ENCODE measurements around the gene PHIP.

The PHIP gene

GRCh38 chr6:79079561-79080041 is 1.5 kb upstream of the PHIP start:
- peak overlapping the region; percentile 93 for H3K4me3 Mint-ChIP-seq
- peak overlapping the region; percentile 96 for H3K27ac Mint-ChIP-seq
- DNase-seq (ENCODE audit: low spot score) = no peak
- H3K9me3 Mint-ChIP-seq = no peaks in the 10 kb centered on the region
- H3K4me1 Mint-ChIP-seq (ENCODE audit: low read depth) = peaks cover 35% of the 10 kb centered on the region
- H3K36me3 Mint-ChIP-seq (ENCODE audit: low read depth) = peaks cover 14% of the 10 kb centered on the region
- peaks cover 29% of the 10 kb centered on the region for H3K27me3 Mint-ChIP-seq (ENCODE audit: low read depth)

- H3K9me3 Mint-ChIP-seq = no peaks in the 10 kb centered on the region
- H3K36me3 Mint-ChIP-seq (ENCODE audit: low read depth) = peaks cover 20% of the 10 kb centered on the region
- H3K27ac Mint-ChIP-seq = peak overlapping the region; percentile 96
- DNase-seq (ENCODE audit: low spot score) = no peak
- H3K4me1 Mint-ChIP-seq (ENCODE audit: low read depth) = peaks cover 42% of the 10 kb centered on the region
- peak overlapping the region; percentile 93 for H3K4me3 Mint-ChIP-seq
- peaks cover 15% of the 10 kb centered on the region for H3K27me3 Mint-ChIP-seq (ENCODE audit: low read depth)
Measured at GRCh38 chr6:79077715-79078074, 359 bp downstream of the PHIP start.

GRCh38 chr6:79076782-79077641 is 1.0 kb downstream of the PHIP start:
- Mint-ChIP-seq H3K36me3 (ENCODE audit: low read depth) (peaks cover 20% of the 10 kb centered on the region), H3K27ac (peak overlapping the region; percentile 92), H3K4me1 (ENCODE audit: low read depth) (peaks cover 46% of the 10 kb centered on the region), H3K27me3 (ENCODE audit: low read depth) (peaks cover 10% of the 10 kb centered on the region), H3K9me3 (no peaks in the 10 kb centered on the region), H3K4me3 (peak overlapping the region; percentile 85)
- peak; percentile 92 for DNase-seq (ENCODE audit: low spot score)

GRCh38 chr6:79076160-79076559 is 1.9 kb downstream of the PHIP start:
- Mint-ChIP-seq H3K27me3 (ENCODE audit: low read depth) (peaks cover 6% of the 10 kb centered on the region), H3K9me3 (no peaks in the 10 kb centered on the region), H3K36me3 (ENCODE audit: low read depth) (peaks cover 21% of the 10 kb centered on the region), H3K4me1 (ENCODE audit: low read depth) (peaks cover 45% of the 10 kb centered on the region), H3K27ac (peak overlapping the region; percentile 83), H3K4me3 (peak overlapping the region; percentile 85)
- DNase-seq (ENCODE audit: low spot score) = no peak

- Mint-ChIP-seq H3K9me3 (no peaks in the 10 kb centered on the region), H3K27me3 (ENCODE audit: low read depth) (no peaks in the 10 kb centered on the region), H3K4me1 (ENCODE audit: low read depth) (peaks cover 46% of the 10 kb centered on the region), H3K36me3 (ENCODE audit: low read depth) (peaks cover 27% of the 10 kb centered on the region), H3K4me3 (peak overlapping the region; percentile 12), H3K27ac (no peak overlapping the region)
- DNase-seq (ENCODE audit: low spot score) = no peak
Measured at GRCh38 chr6:79073888-79074287, 4.2 kb downstream of the PHIP start.

- Mint-ChIP-seq H3K36me3 (ENCODE audit: low read depth) (peaks cover 27% of the 10 kb centered on the region), H3K27ac (no peak overlapping the region)
Measured at GRCh38 chr6:79072640-79073181, 5.3 kb downstream of the PHIP start.

GRCh38 chr6:79071547-79071946 is 6.5 kb downstream of the PHIP start:
- no peaks in the 10 kb centered on the region for H3K27me3 Mint-ChIP-seq (ENCODE audit: low read depth)
- no peak overlapping the region for H3K4me3 Mint-ChIP-seq
- H3K36me3 Mint-ChIP-seq (ENCODE audit: low read depth) = peaks cover 25% of the 10 kb centered on the region
- H3K9me3 Mint-ChIP-seq = no peaks in the 10 kb centered on the region
- DNase-seq (ENCODE audit: low spot score) = no peak
- peaks cover 46% of the 10 kb centered on the region for H3K4me1 Mint-ChIP-seq (ENCODE audit: low read depth)
- H3K27ac Mint-ChIP-seq = no peak overlapping the region

More at GRCh38 chr6:79072640-79073181, 5.3 kb downstream of the PHIP start:
- Mint-ChIP-seq H3K27me3 (ENCODE audit: low read depth) (no peaks in the 10 kb centered on the region), H3K4me1 (ENCODE audit: low read depth) (peaks cover 46% of the 10 kb centered on the region), H3K4me3 (no peak overlapping the region), H3K9me3 (no peaks in the 10 kb centered on the region)
- no peak for DNase-seq (ENCODE audit: low spot score)

- DNase-seq (ENCODE audit: low spot score) = no peak
- no peak overlapping the region for H3K27ac Mint-ChIP-seq
- H3K27me3 Mint-ChIP-seq (ENCODE audit: low read depth) = no peaks in the 10 kb centered on the region
- no peaks in the 10 kb centered on the region for H3K9me3 Mint-ChIP-seq
- peaks cover 35% of the 10 kb centered on the region for H3K4me1 Mint-ChIP-seq (ENCODE audit: low read depth)
- H3K36me3 Mint-ChIP-seq (ENCODE audit: low read depth) = peaks cover 20% of the 10 kb centered on the region
- no peak overlapping the region for H3K4me3 Mint-ChIP-seq
Measured at GRCh38 chr6:79070206-79070825, 7.7 kb downstream of the PHIP start.

GRCh38 chr6:79066828-79067227 is 11.2 kb downstream of the PHIP start:
- H3K36me3 Mint-ChIP-seq (ENCODE audit: low read depth) = peaks cover 7% of the 10 kb centered on the region
- no peaks in the 10 kb centered on the region for H3K9me3 Mint-ChIP-seq
- no peak overlapping the region for H3K4me3 Mint-ChIP-seq
- H3K27ac Mint-ChIP-seq = no peak overlapping the region
- H3K4me1 Mint-ChIP-seq (ENCODE audit: low read depth) = peaks cover 11% of the 10 kb centered on the region
- no peaks in the 10 kb centered on the region for H3K27me3 Mint-ChIP-seq (ENCODE audit: low read depth)
- DNase-seq (ENCODE audit: low spot score) = no peak

- DNase-seq (ENCODE audit: low spot score) = no peak
- no peaks in the 10 kb centered on the region for H3K9me3 Mint-ChIP-seq
Measured at GRCh38 chr6:79066330-79066729, 11.7 kb downstream of the PHIP start.

GRCh38 chr6:79065232-79065631 is 12.8 kb downstream of the PHIP start:
- H3K4me3 Mint-ChIP-seq = no peak overlapping the region
- H3K9me3 Mint-ChIP-seq = no peaks in the 10 kb centered on the region

More at GRCh38 chr6:79066330-79066729, 11.7 kb downstream of the PHIP start:
- H3K36me3 Mint-ChIP-seq (ENCODE audit: low read depth) = peaks cover 7% of the 10 kb centered on the region
- no peak overlapping the region for H3K4me3 Mint-ChIP-seq
- peaks cover 11% of the 10 kb centered on the region for H3K4me1 Mint-ChIP-seq (ENCODE audit: low read depth)
- no peaks in the 10 kb centered on the region for H3K27me3 Mint-ChIP-seq (ENCODE audit: low read depth)
- H3K27ac Mint-ChIP-seq = no peak overlapping the region

GRCh38 chr6:79064635-79065034 is 13.4 kb downstream of the PHIP start:
- H3K4me3 Mint-ChIP-seq = no peak overlapping the region
- H3K36me3 Mint-ChIP-seq (ENCODE audit: low read depth) = peaks cover 5% of the 10 kb centered on the region
- H3K27ac Mint-ChIP-seq = no peak overlapping the region
- no peak for DNase-seq (ENCODE audit: low spot score)
- no peaks in the 10 kb centered on the region for H3K9me3 Mint-ChIP-seq
- peaks cover 1% of the 10 kb centered on the region for H3K4me1 Mint-ChIP-seq (ENCODE audit: low read depth)
- no peaks in the 10 kb centered on the region for H3K27me3 Mint-ChIP-seq (ENCODE audit: low read depth)

More at GRCh38 chr6:79065232-79065631, 12.8 kb downstream of the PHIP start:
- Mint-ChIP-seq H3K27me3 (ENCODE audit: low read depth) (no peaks in the 10 kb centered on the region), H3K27ac (no peak overlapping the region), H3K4me1 (ENCODE audit: low read depth) (peaks cover 2% of the 10 kb centered on the region), H3K36me3 (ENCODE audit: low read depth) (peaks cover 2% of the 10 kb centered on the region)
- DNase-seq (ENCODE audit: low spot score) = no peak

GRCh38 chr6:79062708-79063107 is 15.3 kb downstream of the PHIP start:
- Mint-ChIP-seq H3K4me3 (no peak overlapping the region), H3K9me3 (no peaks in the 10 kb centered on the region), H3K36me3 (ENCODE audit: low read depth) (peaks cover 16% of the 10 kb centered on the region), H3K27me3 (ENCODE audit: low read depth) (no peaks in the 10 kb centered on the region), H3K27ac (no peak overlapping the region), H3K4me1 (ENCODE audit: low read depth) (no peaks in the 10 kb centered on the region)
- no peak for DNase-seq (ENCODE audit: low spot score)

GRCh38 chr6:79057746-79058145 is 20.3 kb downstream of the PHIP start:
- Mint-ChIP-seq H3K27me3 (ENCODE audit: low read depth) (no peaks in the 10 kb centered on the region), H3K27ac (no peak overlapping the region), H3K9me3 (peaks cover 2% of the 10 kb centered on the region), H3K36me3 (ENCODE audit: low read depth) (peaks cover 56% of the 10 kb centered on the region), H3K4me1 (ENCODE audit: low read depth) (peaks cover 13% of the 10 kb centered on the region), H3K4me3 (no peak overlapping the region)
- no peak for DNase-seq (ENCODE audit: low spot score)
